Esophagus squamous epithelium (tissue), 4 donors: ENCODE data around the gene EGR2.

Experiments used
- POLR2A ChIP-seq, 4 donors: fragments of 450-650 bp; IDR thresholded peaks; one replicate each; pipeline ENCODE4 v1.6.1; 2017; ENCODE audit warnings: antibody characterized with exemption in 4 of 4, mild to moderate bottlenecking in 4 of 4, moderate library complexity in 3 of 4
- TF ChIP-seq, protein P1 (sequence below), 6 experiments: fragments of 450-650 bp in 4 of 6; fragments of 200-600 bp in 2 of 6; sonication (generic) in 2 of 6; IDR thresholded peaks; one replicate each; pipeline ENCODE4 v1.5.1; 2016 to 2019; ENCODE audit warnings: antibody characterized with exemption in 6 of 6, mild to moderate bottlenecking in 4 of 6, moderate library complexity in 4 of 6

DNA sequence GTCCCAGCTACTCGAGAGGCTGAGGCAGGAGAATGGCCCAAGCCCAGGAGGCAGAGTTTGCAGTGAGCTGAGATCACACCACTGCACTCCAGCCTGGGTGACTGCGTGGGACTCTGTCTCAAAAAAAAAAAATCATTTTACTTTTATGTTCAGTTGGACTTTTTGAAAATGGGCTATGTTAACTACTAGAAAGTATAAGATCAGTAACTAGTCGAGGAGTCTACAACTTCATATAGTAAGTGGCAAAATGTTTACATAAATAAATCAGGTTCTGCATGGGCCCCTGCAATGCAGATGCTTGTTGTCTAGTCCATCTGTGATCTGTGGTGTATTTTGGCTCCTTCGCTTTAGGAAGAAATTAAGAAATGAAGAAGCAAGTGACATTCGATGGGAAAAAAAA lies 23.9 kb downstream of the EGR2 start:
- TF ChIP-seq, protein P1, sequence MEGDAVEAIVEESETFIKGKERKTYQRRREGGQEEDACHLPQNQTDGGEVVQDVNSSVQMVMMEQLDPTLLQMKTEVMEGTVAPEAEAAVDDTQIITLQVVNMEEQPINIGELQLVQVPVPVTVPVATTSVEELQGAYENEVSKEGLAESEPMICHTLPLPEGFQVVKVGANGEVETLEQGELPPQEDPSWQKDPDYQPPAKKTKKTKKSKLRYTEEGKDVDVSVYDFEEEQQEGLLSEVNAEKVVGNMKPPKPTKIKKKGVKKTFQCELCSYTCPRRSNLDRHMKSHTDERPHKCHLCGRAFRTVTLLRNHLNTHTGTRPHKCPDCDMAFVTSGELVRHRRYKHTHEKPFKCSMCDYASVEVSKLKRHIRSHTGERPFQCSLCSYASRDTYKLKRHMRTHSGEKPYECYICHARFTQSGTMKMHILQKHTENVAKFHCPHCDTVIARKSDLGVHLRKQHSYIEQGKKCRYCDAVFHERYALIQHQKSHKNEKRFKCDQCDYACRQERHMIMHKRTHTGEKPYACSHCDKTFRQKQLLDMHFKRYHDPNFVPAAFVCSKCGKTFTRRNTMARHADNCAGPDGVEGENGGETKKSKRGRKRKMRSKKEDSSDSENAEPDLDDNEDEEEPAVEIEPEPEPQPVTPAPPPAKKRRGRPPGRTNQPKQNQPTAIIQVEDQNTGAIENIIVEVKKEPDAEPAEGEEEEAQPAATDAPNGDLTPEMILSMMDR (IDR thresholded peaks at IDR 0.05) = no peak
- no peak for TF ChIP-seq POLR2A (IDR thresholded peaks at IDR 0.05)
